Fibroblast of lung (primary cell): Measurements from ENCODE around the gene ZNF527.

Experiments used
- EZH2 ChIP-seq: IDR thresholded peaks from 2 replicates; pipeline ENCODE4 v1.5.1; 2012; ENCODE audit warnings: low read length, control low read depth, mild to moderate bottlenecking; ENCODE audit errors: missing control alignments
- TF ChIP-seq, protein P1 (sequence below), 2 donors: IDR thresholded peaks in 1 of 2; conservative IDR thresholded peaks in 1 of 2; 1 replicate in 1 of 2; 2 replicates in 1 of 2; pipeline ENCODE4 v1.5.1; 2011 to 2012; ENCODE audit warnings: low read length in 2 of 2, control low read depth in 1 of 2, inconsistent platforms in 1 of 2, low read depth in 1 of 2, mild to moderate bottlenecking in 1 of 2

DNA sequence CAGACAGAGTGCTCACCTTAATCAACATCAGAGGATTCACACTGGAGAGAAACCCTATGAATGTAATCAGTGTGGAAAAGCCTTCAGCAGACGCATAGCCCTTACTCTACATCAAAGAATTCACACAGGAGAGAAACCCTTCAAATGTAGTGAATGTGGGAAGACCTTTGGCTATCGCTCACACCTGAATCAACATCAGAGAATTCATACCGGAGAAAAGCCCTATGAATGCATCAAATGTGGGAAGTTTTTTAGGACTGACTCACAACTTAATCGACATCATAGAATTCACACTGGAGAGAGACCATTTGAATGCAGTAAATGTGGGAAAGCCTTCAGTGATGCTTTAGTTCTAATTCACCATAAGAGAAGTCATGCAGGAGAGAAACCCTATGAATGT, 18.3 kb downstream of the ZNF527 start:
- TF ChIP-seq, protein P1, sequence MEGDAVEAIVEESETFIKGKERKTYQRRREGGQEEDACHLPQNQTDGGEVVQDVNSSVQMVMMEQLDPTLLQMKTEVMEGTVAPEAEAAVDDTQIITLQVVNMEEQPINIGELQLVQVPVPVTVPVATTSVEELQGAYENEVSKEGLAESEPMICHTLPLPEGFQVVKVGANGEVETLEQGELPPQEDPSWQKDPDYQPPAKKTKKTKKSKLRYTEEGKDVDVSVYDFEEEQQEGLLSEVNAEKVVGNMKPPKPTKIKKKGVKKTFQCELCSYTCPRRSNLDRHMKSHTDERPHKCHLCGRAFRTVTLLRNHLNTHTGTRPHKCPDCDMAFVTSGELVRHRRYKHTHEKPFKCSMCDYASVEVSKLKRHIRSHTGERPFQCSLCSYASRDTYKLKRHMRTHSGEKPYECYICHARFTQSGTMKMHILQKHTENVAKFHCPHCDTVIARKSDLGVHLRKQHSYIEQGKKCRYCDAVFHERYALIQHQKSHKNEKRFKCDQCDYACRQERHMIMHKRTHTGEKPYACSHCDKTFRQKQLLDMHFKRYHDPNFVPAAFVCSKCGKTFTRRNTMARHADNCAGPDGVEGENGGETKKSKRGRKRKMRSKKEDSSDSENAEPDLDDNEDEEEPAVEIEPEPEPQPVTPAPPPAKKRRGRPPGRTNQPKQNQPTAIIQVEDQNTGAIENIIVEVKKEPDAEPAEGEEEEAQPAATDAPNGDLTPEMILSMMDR (conservative IDR thresholded peaks at IDR 0.05 in 1 of 2, IDR thresholded peaks at IDR 0.05 in 1 of 2; ENCODE audit: low read depth in 1 of 2, low read length in 2 of 2): no peak
- TF ChIP-seq EZH2: no peak
